Uterus (tissue), 2 donors: Measurements from ENCODE around the gene LRRC8A.

Experiments
- CTCF ChIP-seq, 4 experiments: fragments of 200-600 bp in 2 of 4; fragments of 450-650 bp in 2 of 4; sonication (generic) in 2 of 4; IDR thresholded peaks; one replicate each; pipeline ENCODE4 v1.5.1; 2016 to 2019; ENCODE audit warnings: antibody characterized with exemption in 4 of 4, mild to moderate bottlenecking in 2 of 4, moderate library complexity in 1 of 4
- POLR2A ChIP-seq, 2 donors: fragments of 450-650 bp; IDR thresholded peaks; one replicate each; pipeline ENCODE4 v1.6.1; 2016; ENCODE audit warnings: antibody characterized with exemption in 2 of 2, mild to moderate bottlenecking in 1 of 2, moderate library complexity in 1 of 2

GRCh38 chr9:128913995-128914772 lies 32.3 kb downstream of the LRRC8A start:
- TF ChIP-seq CTCF (IDR thresholded peaks at IDR 0.05) (no peak), POLR2A (IDR thresholded peaks at IDR 0.05) (no peak)
